ENCODE measurements around the gene AFAP1.

DNA sequence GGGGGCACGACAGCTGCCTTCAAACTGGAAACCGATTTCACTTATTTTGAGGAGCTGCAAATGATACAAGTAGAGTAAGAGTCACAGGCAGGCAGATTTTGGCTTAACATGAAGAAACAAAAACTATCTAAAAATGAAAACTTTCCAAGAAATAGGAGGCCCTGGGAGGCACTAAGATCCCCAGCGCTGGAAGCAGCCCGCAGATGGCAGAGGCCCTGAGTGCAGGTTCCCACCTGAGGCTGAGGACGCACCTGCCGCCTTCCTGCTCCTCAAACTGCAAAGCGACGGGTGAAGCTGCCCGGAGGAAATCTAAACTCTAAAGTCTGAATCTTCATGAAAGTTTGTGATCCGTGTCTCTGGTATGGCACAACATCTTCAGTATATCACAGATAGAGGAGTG is 138.7 kb downstream of the AFAP1 start:
- TF ChIP-seq, protein P1, sequence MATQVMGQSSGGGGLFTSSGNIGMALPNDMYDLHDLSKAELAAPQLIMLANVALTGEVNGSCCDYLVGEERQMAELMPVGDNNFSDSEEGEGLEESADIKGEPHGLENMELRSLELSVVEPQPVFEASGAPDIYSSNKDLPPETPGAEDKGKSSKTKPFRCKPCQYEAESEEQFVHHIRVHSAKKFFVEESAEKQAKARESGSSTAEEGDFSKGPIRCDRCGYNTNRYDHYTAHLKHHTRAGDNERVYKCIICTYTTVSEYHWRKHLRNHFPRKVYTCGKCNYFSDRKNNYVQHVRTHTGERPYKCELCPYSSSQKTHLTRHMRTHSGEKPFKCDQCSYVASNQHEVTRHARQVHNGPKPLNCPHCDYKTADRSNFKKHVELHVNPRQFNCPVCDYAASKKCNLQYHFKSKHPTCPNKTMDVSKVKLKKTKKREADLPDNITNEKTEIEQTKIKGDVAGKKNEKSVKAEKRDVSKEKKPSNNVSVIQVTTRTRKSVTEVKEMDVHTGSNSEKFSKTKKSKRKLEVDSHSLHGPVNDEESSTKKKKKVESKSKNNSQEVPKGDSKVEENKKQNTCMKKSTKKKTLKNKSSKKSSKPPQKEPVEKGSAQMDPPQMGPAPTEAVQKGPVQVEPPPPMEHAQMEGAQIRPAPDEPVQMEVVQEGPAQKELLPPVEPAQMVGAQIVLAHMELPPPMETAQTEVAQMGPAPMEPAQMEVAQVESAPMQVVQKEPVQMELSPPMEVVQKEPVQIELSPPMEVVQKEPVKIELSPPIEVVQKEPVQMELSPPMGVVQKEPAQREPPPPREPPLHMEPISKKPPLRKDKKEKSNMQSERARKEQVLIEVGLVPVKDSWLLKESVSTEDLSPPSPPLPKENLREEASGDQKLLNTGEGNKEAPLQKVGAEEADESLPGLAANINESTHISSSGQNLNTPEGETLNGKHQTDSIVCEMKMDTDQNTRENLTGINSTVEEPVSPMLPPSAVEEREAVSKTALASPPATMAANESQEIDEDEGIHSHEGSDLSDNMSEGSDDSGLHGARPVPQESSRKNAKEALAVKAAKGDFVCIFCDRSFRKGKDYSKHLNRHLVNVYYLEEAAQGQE (IDR thresholded peaks at IDR 0.05; ENCODE audit: insufficient read depth in 1 of 2, low read depth in 2 of 2, low read length in 1 of 2), result no peak
- TF ChIP-seq TCF7L2 (IDR thresholded peaks at IDR 0.05; ENCODE audit: low read depth, low read length) (no peak), POLR2AphosphoS5 (IDR thresholded peaks at IDR 0.05; ENCODE audit: low read depth, low read length) (no peak)
- TF ChIP-seq, protein P2, sequence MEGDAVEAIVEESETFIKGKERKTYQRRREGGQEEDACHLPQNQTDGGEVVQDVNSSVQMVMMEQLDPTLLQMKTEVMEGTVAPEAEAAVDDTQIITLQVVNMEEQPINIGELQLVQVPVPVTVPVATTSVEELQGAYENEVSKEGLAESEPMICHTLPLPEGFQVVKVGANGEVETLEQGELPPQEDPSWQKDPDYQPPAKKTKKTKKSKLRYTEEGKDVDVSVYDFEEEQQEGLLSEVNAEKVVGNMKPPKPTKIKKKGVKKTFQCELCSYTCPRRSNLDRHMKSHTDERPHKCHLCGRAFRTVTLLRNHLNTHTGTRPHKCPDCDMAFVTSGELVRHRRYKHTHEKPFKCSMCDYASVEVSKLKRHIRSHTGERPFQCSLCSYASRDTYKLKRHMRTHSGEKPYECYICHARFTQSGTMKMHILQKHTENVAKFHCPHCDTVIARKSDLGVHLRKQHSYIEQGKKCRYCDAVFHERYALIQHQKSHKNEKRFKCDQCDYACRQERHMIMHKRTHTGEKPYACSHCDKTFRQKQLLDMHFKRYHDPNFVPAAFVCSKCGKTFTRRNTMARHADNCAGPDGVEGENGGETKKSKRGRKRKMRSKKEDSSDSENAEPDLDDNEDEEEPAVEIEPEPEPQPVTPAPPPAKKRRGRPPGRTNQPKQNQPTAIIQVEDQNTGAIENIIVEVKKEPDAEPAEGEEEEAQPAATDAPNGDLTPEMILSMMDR (IDR thresholded peaks at IDR 0.05), result no peak
